Suprapubic skin (tissue), 4 donors: ENCODE measurements around the gene KRT35.

ENCODE experiments used
- CTCF ChIP-seq, 2 donors: fragments of 200-600 bp in 1 of 2; fragments of 450-650 bp in 1 of 2; sonication (generic) in 1 of 2; IDR thresholded peaks; one replicate each; pipeline ENCODE4 v1.5.1; 2016 to 2019; ENCODE audit warnings: antibody characterized with exemption in 2 of 2, mild to moderate bottlenecking in 1 of 2, moderate library complexity in 1 of 2
- POLR2A ChIP-seq, 2 donors: fragments of 450-650 bp; IDR thresholded peaks; one replicate each; pipeline ENCODE4 v1.6.1; 2017; ENCODE audit warnings: antibody characterized with exemption in 2 of 2, mild to moderate bottlenecking in 2 of 2, moderate library complexity in 2 of 2
- POLR2AphosphoS5 ChIP-seq, 3 donors: sonication (generic); formaldehyde crosslinking; IDR thresholded peaks; one replicate each; pipeline ENCODE4 v1.6.1; 2017; ENCODE audit warnings: antibody characterized with exemption in 3 of 3

GRCh38 chr17:41453066-41453465 lies 27.9 kb downstream of the KRT35 start:
- TF ChIP-seq POLR2AphosphoS5 (IDR thresholded peaks at IDR 0.05) (no peak), CTCF (IDR thresholded peaks at IDR 0.05) (no peak), POLR2A (IDR thresholded peaks at IDR 0.05) (no peak)
